Measurements from ENCODE around the gene FRMPD3.

FRMPD3 gene

DNA sequence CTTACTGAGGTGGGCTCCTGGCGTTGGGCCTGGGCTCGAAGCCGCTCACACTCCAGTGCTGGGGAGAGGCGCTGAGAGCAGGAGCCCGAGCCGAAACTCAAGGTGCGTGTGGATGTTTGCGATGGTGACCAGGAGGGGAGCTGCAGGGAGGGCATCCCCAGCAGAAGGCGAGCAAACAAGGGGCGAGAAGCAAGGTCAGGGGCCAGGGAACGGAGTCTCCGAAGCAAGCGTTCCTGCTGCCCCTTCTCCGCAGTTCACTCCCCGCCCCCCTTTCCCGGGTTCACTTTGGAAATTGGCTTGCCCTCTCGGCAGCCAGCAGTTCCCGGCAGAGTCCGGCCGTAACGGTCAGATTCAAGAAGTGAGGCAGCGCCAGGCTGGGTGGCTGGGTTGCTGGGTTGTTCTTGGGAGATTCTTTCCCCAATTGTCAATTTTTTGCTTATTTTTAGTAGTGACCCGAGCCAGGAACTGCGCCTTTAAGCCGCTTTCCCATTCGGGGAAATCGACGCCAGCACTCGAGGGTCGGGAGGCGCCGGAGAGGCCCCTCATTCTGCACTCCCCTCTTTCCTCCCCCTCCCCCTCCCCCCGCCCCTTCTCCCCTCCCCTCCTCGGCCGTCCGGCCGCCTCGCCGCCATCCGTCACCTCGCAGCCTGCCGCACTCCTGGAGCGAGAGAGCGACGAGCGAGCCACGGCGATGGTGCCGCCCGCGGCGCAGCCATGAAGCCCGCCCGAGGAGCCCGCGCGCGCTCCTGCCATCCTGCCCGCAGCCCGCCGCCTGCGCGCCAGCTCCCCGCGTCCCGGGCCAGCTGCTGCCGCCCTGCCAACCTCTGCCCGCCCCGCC is at the start of gene FRMPD3:
TSS of gene FRMPD3 (plus strand) at position 655 of the 838 bp plus-strand sequence. CDS start 76,937 bp downstream, outside the sequence.
- TF ChIP-seq POLR2A (IDR thresholded peaks at IDR 0.05; ENCODE audit: low read depth, low read length) = no peak
- no peak for FAIRE-seq
- no peak for DNase-seq (ENCODE audit: insufficient read length, low spot score)

DNA sequence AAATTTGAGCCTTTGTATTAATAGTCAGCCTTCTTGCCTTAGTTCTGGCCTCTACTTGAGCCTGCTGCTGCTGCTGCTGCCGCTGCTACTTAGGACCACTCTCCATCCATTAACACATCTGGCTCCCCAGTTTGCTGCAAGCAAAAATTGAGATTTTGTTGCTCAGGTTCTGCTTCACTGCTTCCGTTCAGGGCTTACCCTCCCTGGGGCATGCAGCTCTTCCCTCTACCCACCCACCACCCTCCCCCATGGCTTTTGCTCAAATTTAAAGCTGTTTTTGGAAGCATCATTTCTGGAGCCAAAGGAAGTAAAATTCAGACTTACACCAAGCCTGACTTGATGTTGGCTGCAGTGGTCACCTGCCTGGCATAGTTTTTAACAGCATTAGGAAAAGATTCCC is 28.9 kb upstream of the FRMPD3 start:
- no peak for TF ChIP-seq POLR2A (IDR thresholded peaks at IDR 0.05; ENCODE audit: low read depth, low read length)
- no peak for DNase-seq (ENCODE audit: insufficient read length, low spot score)
- no peak for FAIRE-seq

DNA sequence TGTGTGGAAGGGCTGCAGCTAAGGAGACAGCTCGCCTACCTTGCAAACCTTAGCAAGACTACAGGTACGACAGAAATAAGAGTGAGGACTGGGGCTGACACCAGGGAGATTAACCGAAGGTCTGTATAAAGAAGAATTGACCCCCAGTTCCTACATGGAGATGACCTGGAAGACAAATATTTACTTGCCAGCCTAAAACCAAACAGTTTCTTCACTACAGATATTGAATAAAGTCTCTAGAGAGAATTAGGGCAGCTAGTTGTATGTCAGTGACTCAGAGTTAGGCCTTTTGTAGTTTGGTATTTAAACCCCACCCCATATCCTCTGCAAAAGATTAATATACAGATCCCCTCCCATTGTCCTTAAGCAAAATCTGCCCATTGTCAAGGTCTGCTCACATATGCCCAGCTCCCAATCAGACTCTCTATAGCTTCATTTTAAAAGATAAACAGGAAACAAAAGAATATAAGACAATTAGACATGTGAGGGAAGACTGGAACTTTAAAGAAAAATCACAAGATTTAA is 28.1 kb upstream of the FRMPD3 start:
- FAIRE-seq = no peak
- DNase-seq (ENCODE audit: insufficient read length, low spot score) = no peak
- TF ChIP-seq POLR2A (IDR thresholded peaks at IDR 0.05; ENCODE audit: low read depth, low read length) = no peak

DNA sequence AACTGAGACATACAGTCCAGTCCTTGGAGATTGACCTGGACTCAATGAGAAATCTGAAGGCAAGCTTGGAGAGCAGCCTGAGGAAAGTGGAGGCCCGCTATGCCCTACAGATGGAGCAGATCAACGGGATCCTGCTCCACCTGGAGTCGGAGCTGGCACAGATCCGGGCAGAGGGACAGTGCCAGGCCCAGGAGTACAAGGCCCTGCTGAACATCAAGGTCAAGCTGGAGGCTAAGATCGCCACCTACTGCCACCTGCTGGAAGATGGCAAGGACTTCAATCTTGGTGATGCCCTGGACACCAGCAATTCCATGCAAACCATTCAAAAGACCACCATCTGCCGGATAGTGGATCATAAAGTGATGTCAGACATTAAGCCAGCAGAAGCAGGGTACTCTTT is 20.4 kb upstream of the FRMPD3 start:
- no peak for FAIRE-seq
- TF ChIP-seq POLR2A (IDR thresholded peaks at IDR 0.05; ENCODE audit: low read depth, low read length) = no peak
- no peak for DNase-seq (ENCODE audit: insufficient read length, low spot score)

DNA sequence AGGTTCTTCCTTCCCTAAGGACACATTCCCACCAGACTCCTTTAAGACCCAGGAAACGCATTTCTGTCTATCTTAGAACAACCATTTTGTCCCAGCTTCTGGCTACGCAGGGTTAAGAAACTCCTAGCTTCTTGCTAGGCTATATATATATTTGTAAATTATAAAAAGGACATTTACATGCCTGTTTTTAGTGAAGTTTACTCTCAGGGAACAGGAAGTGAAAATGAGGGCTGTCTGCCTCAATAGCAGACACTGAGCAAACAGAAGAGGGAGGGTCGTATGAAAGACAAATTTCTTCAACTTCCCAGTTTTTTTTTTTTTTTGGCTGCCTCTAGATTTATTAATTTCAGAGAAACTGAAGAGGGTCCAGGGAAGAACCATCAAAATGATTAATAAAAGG is 9.3 kb upstream of the FRMPD3 start:
- FAIRE-seq = no peak
- DNase-seq (ENCODE audit: insufficient read length, low spot score) = no peak
- TF ChIP-seq POLR2A (IDR thresholded peaks at IDR 0.05; ENCODE audit: low read depth, low read length) = no peak

DNA sequence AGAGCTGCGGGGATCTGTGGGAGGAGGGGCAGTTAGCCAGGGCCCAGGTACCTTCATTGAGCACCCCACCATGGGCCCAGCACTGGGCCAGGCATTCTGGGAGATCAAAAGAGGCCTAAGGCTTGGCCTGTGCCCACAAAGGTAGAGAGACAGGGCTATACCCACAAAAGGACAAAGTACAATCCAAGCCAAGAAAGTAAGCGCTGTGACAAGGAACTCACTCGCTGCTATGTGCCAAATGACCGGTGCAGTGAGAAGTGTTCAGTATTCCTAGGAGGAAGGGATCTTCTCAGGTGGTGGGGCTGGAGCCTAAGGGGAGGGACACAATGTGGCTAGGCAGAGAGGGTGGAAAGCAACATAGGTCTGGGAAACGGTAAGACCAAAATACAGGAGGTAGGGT is 8.8 kb upstream of the FRMPD3 start:
- FAIRE-seq = no peak
- DNase-seq (ENCODE audit: insufficient read length, low spot score) = no peak

DNA sequence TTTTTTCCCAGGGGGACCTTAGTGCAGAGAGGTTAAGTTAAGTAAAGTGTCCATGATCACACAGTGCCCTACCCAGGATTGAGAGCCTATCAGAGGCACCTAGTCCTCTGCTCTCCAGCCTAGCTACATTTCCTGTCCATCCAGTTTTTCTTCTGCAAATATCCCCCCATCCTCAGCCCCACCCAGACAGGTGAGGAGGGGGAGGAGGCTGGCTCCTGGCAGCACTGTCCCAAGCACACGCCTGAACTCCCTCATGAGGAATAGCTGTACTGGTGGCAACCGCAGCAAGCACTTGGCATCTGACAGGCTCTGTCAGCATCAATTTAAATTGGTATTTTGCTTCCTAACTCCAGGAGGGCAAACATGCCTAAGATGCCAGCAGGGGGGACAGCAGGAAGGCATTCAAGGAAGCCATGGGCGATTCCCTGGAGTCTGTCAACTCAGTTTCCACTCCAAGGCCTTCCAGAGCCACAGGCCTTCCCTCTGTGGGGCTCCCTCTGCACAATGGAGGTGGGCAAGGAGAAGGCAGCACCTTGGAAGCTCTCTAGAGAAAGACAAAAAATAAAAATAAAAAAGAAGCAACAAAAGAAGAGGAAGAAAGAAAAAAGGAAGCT is 6.4 kb upstream of the FRMPD3 start:
- DNase-seq (ENCODE audit: insufficient read length, low spot score) = no peak
- no peak for FAIRE-seq
- TF ChIP-seq POLR2A (IDR thresholded peaks at IDR 0.05; ENCODE audit: low read depth, low read length) = no peak

More for the DNA sequence above, 8.8 kb upstream of the FRMPD3 start:
- TF ChIP-seq POLR2A (IDR thresholded peaks at IDR 0.05; ENCODE audit: low read depth, low read length) = no peak

DNA sequence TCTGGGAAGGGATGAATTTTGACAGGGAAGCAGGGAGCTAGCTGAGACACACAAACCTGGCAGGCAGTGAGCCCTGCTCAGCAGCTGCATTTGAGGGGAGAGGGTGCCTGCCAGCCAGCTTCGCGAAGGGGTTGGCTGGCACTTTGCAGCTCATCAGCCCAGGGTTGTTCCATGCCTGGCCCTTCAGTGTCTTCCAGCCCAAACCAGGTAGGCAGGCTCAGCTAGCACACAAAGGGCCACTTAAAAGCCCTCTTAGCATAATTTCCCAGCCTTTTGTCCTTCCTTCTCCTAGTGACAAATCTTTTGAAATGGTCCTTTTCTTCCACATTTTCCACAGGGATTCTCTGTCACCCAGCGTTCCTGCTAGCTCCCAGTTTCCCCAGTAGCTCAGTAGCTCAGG is 4.3 kb upstream of the FRMPD3 start:
- no peak for FAIRE-seq
- TF ChIP-seq POLR2A (IDR thresholded peaks at IDR 0.05; ENCODE audit: low read depth, low read length) = no peak
- no peak for DNase-seq (ENCODE audit: insufficient read length, low spot score)

DNA sequence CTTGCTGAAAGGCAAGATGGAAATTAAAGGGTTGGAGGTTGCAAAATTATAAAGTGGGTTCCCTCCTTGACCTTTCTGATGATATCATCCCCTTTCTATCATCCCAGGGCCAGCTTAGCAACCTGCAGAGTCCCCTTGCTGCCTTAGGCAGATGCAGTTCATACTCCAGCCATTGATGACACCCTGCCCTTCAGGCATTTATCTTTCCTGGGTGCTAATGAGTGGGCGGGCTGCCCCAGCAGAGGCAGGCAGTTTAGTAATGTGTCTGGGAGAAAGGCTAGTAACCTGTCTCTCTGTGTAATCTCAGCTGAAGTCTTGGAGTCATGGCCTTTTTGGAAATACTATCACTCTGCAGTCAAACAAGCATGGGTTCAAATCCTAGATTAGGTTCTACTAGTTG is 3.8 kb upstream of the FRMPD3 start:
- DNase-seq (ENCODE audit: insufficient read length, low spot score) (no peak), FAIRE-seq (no peak)
- TF ChIP-seq POLR2A (IDR thresholded peaks at IDR 0.05; ENCODE audit: low read depth, low read length) = no peak

DNA sequence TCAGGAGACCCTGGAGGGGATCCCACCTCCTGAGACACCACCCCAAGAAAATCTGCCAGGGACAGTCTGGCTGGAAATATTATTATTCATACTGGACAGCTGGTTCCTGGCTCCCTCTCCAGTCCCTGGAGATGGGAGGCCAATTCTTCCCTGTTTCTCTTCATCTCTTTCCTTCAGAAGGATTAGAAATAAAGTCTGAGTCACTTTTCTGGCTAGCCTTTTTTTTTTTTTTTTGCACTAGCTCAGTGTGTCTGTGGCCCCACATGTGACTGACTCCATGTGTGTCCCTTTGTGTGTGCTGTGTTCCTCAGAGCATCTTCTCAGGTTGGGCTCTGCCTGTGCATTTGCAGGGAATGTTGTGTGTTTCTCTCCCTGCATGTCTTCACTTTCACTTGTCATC is 1.8 kb upstream of the FRMPD3 start:
- TF ChIP-seq POLR2A (IDR thresholded peaks at IDR 0.05; ENCODE audit: low read depth, low read length) = no peak
- FAIRE-seq (no peak), DNase-seq (ENCODE audit: insufficient read length, low spot score) (no peak)

DNA sequence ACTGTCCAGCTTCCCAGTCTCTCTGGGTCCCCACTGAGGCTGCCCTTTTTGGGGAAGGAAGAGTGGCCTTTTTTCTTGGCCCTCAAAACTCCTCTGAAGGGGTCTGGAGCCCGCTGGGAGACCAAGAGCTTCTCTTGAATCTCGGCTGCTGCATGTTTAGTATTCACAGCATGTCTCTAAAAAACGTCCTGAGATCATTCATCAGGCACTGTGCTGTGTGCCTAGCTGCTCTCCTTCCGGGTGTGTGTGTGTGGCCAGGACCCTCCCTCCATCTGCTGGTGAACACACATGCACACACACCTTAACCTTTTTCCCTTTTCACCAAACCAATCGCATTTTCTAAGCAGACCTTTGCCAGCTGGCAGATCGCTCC is 841 bp upstream of the FRMPD3 start:
- FAIRE-seq (no peak), DNase-seq (ENCODE audit: insufficient read length, low spot score) (no peak)
- TF ChIP-seq POLR2A (IDR thresholded peaks at IDR 0.05; ENCODE audit: low read depth, low read length) = no peak

DNA sequence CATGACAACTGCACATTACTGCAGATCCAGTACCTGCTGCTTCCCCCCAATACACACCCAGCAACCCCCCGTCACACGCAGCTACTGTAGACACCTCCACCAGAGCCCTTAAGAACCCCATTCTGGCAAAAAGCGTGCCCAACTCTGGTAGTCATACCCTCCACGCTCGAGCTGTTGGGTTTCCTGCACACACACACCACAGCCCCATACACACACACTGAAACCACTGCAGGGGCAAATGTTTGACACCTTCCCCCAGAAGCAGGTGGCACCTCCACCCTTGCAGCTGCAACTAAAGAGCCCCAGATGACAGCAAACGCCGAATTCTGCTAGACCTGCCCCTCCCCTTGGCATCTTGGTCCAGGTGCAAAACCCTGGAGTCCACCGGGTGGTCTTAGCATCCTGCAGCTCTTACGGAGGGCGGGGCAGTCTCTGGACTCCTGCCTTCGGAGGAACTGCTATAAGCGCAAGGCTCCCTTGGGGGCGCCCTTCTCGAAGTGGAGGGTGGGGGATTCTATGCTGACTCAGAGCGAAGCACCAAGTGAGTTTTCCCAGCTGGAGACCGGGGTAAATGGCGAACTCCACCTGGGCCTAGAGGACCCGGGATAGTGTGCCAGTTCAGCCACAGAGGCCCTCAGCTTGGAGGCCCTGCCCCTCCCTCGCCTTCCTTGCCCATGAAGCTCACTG is 1.5 kb downstream of the FRMPD3 start:
- FAIRE-seq = no peak
- no peak for DNase-seq (ENCODE audit: insufficient read length, low spot score)
- TF ChIP-seq POLR2A (IDR thresholded peaks at IDR 0.05; ENCODE audit: low read depth, low read length) = no peak

DNA sequence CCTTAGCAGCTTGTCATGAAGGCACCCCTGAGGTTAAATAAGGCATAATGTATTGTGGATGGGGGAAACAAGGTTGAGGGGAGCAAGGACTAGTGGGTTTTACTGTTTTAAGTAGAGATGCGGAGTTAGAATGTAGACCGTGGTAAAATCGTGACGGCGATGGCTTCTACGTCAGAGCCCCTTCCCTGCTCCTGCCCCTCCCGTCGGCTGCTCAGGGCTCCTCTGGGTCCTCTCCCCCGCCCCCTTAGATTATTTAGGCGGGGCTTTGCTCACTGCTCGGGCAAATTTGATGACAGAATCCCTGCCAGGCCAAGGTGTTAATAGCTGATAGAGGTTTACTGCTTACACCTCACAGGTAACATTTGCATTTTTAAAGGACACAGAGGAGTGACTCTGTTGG is 2.3 kb downstream of the FRMPD3 start:
- DNase-seq (ENCODE audit: insufficient read length, low spot score) = no peak
- no peak for TF ChIP-seq POLR2A (IDR thresholded peaks at IDR 0.05; ENCODE audit: low read depth, low read length)
- FAIRE-seq = no peak

DNA sequence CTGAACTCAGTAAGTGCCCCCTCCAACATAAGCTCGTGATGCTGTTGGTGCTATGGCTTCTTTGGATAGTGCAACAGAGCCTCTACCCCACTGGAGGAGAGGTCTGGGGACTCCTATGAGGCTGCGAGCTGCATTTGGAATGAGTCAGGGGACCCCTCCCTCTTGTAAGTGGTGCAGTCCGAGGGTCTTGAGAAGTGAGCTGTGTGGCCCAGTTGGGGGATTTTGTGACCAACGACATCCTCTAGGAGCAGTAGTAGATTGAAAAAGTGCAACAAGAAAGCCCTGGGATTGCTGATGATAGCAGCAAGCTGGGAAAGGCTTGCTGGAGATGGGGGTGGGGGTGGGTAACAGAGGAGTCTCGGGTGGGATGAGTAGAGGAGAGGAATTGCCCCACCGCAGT is 3.1 kb downstream of the FRMPD3 start:
- DNase-seq (ENCODE audit: insufficient read length, low spot score) = no peak
- no peak for TF ChIP-seq POLR2A (IDR thresholded peaks at IDR 0.05; ENCODE audit: low read depth, low read length)
- FAIRE-seq = no peak

All from H54 (cell line).